Activated CD4-positive, alpha-beta T cell treated with anti-CD3 and anti-CD28 coated beads, Interleukin-2, amount 10 ng/mL, durations not matched to agents 24 days and 14 days (primary cell): ENCODE results near the gene IL36G. TPM values are rescaled to one million over a fixed set of nuclear protein-coding genes. Genes with fewer than 3 reads are reported as not detected.

Experiments used
- DNase-seq: peaks from one replicate; pipeline ENCODE4 v3.0.0; 2022
- H3K27ac Mint-ChIP-seq: one replicate; pipeline ENCODE4 v1.8.0; 2022; ENCODE audit warnings: mild to moderate bottlenecking, mixed read lengths
- H3K27me3 Mint-ChIP-seq: one replicate; pipeline ENCODE4 v1.8.0; 2022; ENCODE audit warnings: mixed read lengths
- H3K36me3 Mint-ChIP-seq: one replicate; pipeline ENCODE4 v1.8.0; 2022; ENCODE audit warnings: low read depth, mild to moderate bottlenecking, mixed read lengths
- H3K4me1 Mint-ChIP-seq: one replicate; pipeline ENCODE4 v1.8.0; 2021; ENCODE audit warnings: mixed read lengths
- H3K4me3 Mint-ChIP-seq: one replicate; pipeline ENCODE4 v1.8.0; 2022; ENCODE audit warnings: mild to moderate bottlenecking, moderate library complexity, mixed read lengths
- H3K9me3 Mint-ChIP-seq: one replicate; pipeline ENCODE4 v1.8.0; 2021; ENCODE audit warnings: mixed read lengths
- intact Hi-C: fragments of 100-400 bp; cut with micrococcal nuclease; formaldehyde crosslinking; loops from one replicate; pipeline ENCODE4 v1.15.1; 2023
- total RNA-seq: library from RNA; stranded (reverse); gene quantifications from 2 replicates; pipeline ENCODE4 v1.2.3, GENCODE V29; 2022

Gene IL36G
- total RNA-seq, 1 donor from 2014 or later: not detected

- intact Hi-C loops: no loop called here
- H3K27me3 Mint-ChIP-seq: peaks cover 31% of the 10 kb centered on the region
- peaks cover 8% of the 10 kb centered on the region for H3K4me1 Mint-ChIP-seq
- no peak for DNase-seq
- no peak overlapping the region for H3K27ac Mint-ChIP-seq
- no peak overlapping the region for H3K4me3 Mint-ChIP-seq
- no peaks in the 10 kb centered on the region for H3K36me3 Mint-ChIP-seq
- peaks cover 35% of the 10 kb centered on the region for H3K9me3 Mint-ChIP-seq
Observed at GRCh38 chr2:113015042-113015441, 37.2 kb downstream of the IL36G start.

GRCh38 chr2:113015655-113016054 is 37.8 kb downstream of the IL36G start:
- H3K9me3 Mint-ChIP-seq: peaks cover 35% of the 10 kb centered on the region
- peaks cover 29% of the 10 kb centered on the region for H3K27me3 Mint-ChIP-seq
- no peak overlapping the region for H3K4me3 Mint-ChIP-seq
- no peak overlapping the region for H3K27ac Mint-ChIP-seq
- H3K36me3 Mint-ChIP-seq: no peaks in the 10 kb centered on the region
- intact Hi-C loops: no loop called here
- H3K4me1 Mint-ChIP-seq: peaks cover 7% of the 10 kb centered on the region
- DNase-seq: no peak

- Mint-ChIP-seq H3K4me1 (peaks cover 5% of the 10 kb centered on the region), H3K4me3 (no peak overlapping the region), H3K27ac (no peak overlapping the region), H3K36me3 (no peaks in the 10 kb centered on the region), H3K9me3 (peaks cover 23% of the 10 kb centered on the region), H3K27me3 (peaks cover 32% of the 10 kb centered on the region)
- intact Hi-C loops: no loop called here
- no peak for DNase-seq
Observed at GRCh38 chr2:113018509-113018908, 40.7 kb downstream of the IL36G start.

GRCh38 chr2:113021312-113021711 is 43.5 kb downstream of the IL36G start:
- no peak overlapping the region for H3K27ac Mint-ChIP-seq
- intact Hi-C loops: no loop called here
- no peaks in the 10 kb centered on the region for H3K36me3 Mint-ChIP-seq
- no peak for DNase-seq
- H3K27me3 Mint-ChIP-seq: peaks cover 50% of the 10 kb centered on the region
- no peak overlapping the region for H3K4me3 Mint-ChIP-seq
- no peaks in the 10 kb centered on the region for H3K4me1 Mint-ChIP-seq
- peaks cover 27% of the 10 kb centered on the region for H3K9me3 Mint-ChIP-seq

GRCh38 chr2:113024764-113025163 is 47.0 kb downstream of the IL36G start:
- no peaks in the 10 kb centered on the region for H3K4me1 Mint-ChIP-seq

GRCh38 chr2:113025737-113026136 is 47.9 kb downstream of the IL36G start:
- no peak overlapping the region for H3K27ac Mint-ChIP-seq
- intact Hi-C loops: no loop called here

More at GRCh38 chr2:113024764-113025163, 47.0 kb downstream of the IL36G start:
- Mint-ChIP-seq H3K27me3 (peaks cover 54% of the 10 kb centered on the region), H3K27ac (no peak overlapping the region), H3K4me3 (no peak overlapping the region), H3K36me3 (no peaks in the 10 kb centered on the region), H3K9me3 (peaks cover 6% of the 10 kb centered on the region)
- intact Hi-C loops: no loop called here
- no peak for DNase-seq

GRCh38 chr2:113027691-113028090 is 49.9 kb downstream of the IL36G start:
- intact Hi-C loops: no loop called here
- peaks cover 54% of the 10 kb centered on the region for H3K27me3 Mint-ChIP-seq
- DNase-seq: no peak
- H3K9me3 Mint-ChIP-seq: peaks cover 6% of the 10 kb centered on the region
- H3K4me3 Mint-ChIP-seq: no peak overlapping the region
- H3K27ac Mint-ChIP-seq: no peak overlapping the region
- no peaks in the 10 kb centered on the region for H3K36me3 Mint-ChIP-seq
- H3K4me1 Mint-ChIP-seq: no peaks in the 10 kb centered on the region

More at GRCh38 chr2:113025737-113026136, 47.9 kb downstream of the IL36G start:
- Mint-ChIP-seq H3K4me3 (no peak overlapping the region), H3K9me3 (peaks cover 6% of the 10 kb centered on the region), H3K4me1 (no peaks in the 10 kb centered on the region), H3K27me3 (peaks cover 59% of the 10 kb centered on the region), H3K36me3 (no peaks in the 10 kb centered on the region)
- DNase-seq: no peak

GRCh38 chr2:113028112-113028511 is 50.3 kb downstream of the IL36G start:
- intact Hi-C loops: no loop called here
- Mint-ChIP-seq H3K4me3 (no peak overlapping the region), H3K36me3 (no peaks in the 10 kb centered on the region), H3K9me3 (peaks cover 6% of the 10 kb centered on the region), H3K4me1 (no peaks in the 10 kb centered on the region), H3K27me3 (peaks cover 53% of the 10 kb centered on the region), H3K27ac (no peak overlapping the region)
- DNase-seq: no peak

GRCh38 chr2:113032737-113033136 is 54.9 kb downstream of the IL36G start:
- intact Hi-C loops: no loop called here
- Mint-ChIP-seq H3K27ac (no peak overlapping the region), H3K4me3 (no peak overlapping the region), H3K4me1 (no peaks in the 10 kb centered on the region), H3K36me3 (no peaks in the 10 kb centered on the region), H3K27me3 (peaks cover 28% of the 10 kb centered on the region), H3K9me3 (no peaks in the 10 kb centered on the region)
- DNase-seq: no peak

GRCh38 chr2:113034016-113034415 is 56.2 kb downstream of the IL36G start:
- H3K4me1 Mint-ChIP-seq: no peaks in the 10 kb centered on the region
- no peak overlapping the region for H3K4me3 Mint-ChIP-seq
- peaks cover 21% of the 10 kb centered on the region for H3K27me3 Mint-ChIP-seq
- H3K27ac Mint-ChIP-seq: no peak overlapping the region
- no peak for DNase-seq
- intact Hi-C loops: no loop called here
- no peaks in the 10 kb centered on the region for H3K36me3 Mint-ChIP-seq
- no peaks in the 10 kb centered on the region for H3K9me3 Mint-ChIP-seq

Other genes with a start within 250 kb of the IL36G start
- gene CKAP2L, start 213.4 kb upstream of the IL36G start, total RNA-seq: 17.8 and 17.9 TPM in 2 replicates
- gene IL1A, start 193.5 kb upstream of the IL36G start, total RNA-seq: 9.4 and 10.2 TPM in 2 replicates
- gene IL1B, start 141.2 kb upstream of the IL36G start, total RNA-seq: 0.33 and 0.92 TPM in 2 replicates
- gene IL37, start 66.8 kb upstream of the IL36G start, total RNA-seq: not detected in 2 replicates
- 0.23 TPM in 1 of 2 replicates, not detected in the other for gene IL36A, start 27.5 kb downstream of the IL36G start, total RNA-seq
- gene IL36B, start 74.9 kb downstream of the IL36G start, total RNA-seq: not detected in 2 replicates
- gene IL36RN, start 81.2 kb downstream of the IL36G start, total RNA-seq: not detected in 2 replicates
- gene IL1F10, start 90.0 kb downstream of the IL36G start, total RNA-seq: not detected in 2 replicates
- 3.0 and 3.3 TPM in 2 replicates for gene IL1RN, start 149.6 kb downstream of the IL36G start, total RNA-seq
- gene PSD4, start 196.0 kb downstream of the IL36G start, total RNA-seq: 268 and 278 TPM in 2 replicates